HG03108 (cell line): ENCODE measurements around the gene PADI6.

Experiments used
- ATAC-seq: cut with Tn5 transposase; IDR thresholded peaks from one replicate; pipeline ENCODE4 v1.9.1; 2021; ENCODE audit warnings: moderate library complexity; ENCODE audit not compliant: unreplicated experiment

The PADI6 gene

GRCh38 chr1:17433261-17433660, 61.3 kb downstream of the PADI6 start:
- no peak for ATAC-seq

- no peak for ATAC-seq
Observed at GRCh38 chr1:17434016-17434415, 62.0 kb downstream of the PADI6 start.

- ATAC-seq: no peak
Observed at GRCh38 chr1:17434601-17435000, 62.6 kb downstream of the PADI6 start.

GRCh38 chr1:17436380-17437174, 64.6 kb downstream of the PADI6 start:
- ATAC-seq: no peak

- ATAC-seq: no peak
Observed at GRCh38 chr1:17437260-17437579, 65.2 kb downstream of the PADI6 start.

- ATAC-seq: peak; percentile 22
Observed at GRCh38 chr1:17437580-17438317, 65.8 kb downstream of the PADI6 start.

GRCh38 chr1:17438318-17439249, 66.6 kb downstream of the PADI6 start:
- ATAC-seq: peak; percentile 36

- peak; percentile 32 for ATAC-seq
Observed at GRCh38 chr1:17439250-17440073, 67.5 kb downstream of the PADI6 start, which contains the start of gene RCC2. TSS of gene RCC2 (minus strand) at chr1:17439677. CDS start at chr1:17438514, 1,163 bp downstream.

GRCh38 chr1:17440074-17440826, 68.3 kb downstream of the PADI6 start:
- ATAC-seq: no peak

GRCh38 chr1:17440827-17441168, 68.8 kb downstream of the PADI6 start:
- no peak for ATAC-seq

- ATAC-seq: no peak
Observed at GRCh38 chr1:17441265-17441992, 69.4 kb downstream of the PADI6 start.

- no peak for ATAC-seq
Observed at GRCh38 chr1:17441993-17442357, 70.0 kb downstream of the PADI6 start.

GRCh38 chr1:17442841-17443240, 70.8 kb downstream of the PADI6 start:
- ATAC-seq: no peak

- no peak for ATAC-seq
Observed at GRCh38 chr1:17447501-17447992, 75.6 kb downstream of the PADI6 start.
